ENCODE data around the gene CPTP. TPM values are rescaled to one million over a fixed set of nuclear protein-coding genes. Genes with fewer than 3 reads are reported as not detected.

Gene CPTP
- total RNA-seq, 1 donor from 2014 or later: 16.3 TPM

- DNase-seq (ENCODE audit: low read depth in 2 of 2): no peak
Observed at GRCh38 chr1:1334835-1335234, 10.2 kb downstream of the CPTP start.

DNA sequence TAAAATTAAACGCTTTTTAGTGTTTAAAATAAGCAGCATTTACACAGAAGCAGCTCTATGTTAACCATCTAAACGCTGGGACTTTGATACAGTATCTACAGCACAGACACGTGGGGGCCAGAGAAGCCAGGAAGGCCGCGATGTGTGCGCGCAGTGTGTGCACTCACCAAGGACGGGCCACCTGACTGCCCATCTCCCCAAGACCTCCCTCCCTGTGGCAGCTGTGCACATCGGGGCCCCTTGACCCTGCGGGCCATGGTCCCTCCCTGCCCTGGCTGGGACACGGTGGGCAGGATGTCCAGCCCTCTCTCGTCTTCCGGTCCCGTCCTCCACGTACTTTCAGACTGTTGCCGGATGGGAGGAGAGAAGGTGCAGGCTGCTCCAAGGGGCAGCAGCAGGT lies 10.7 kb downstream of the CPTP start:
- DNase-seq (ENCODE audit: low read depth in 2 of 2): no peak

GRCh38 chr1:1335792-1336248 lies 11.2 kb downstream of the CPTP start:
- no peak for DNase-seq (ENCODE audit: low read depth in 2 of 2)

DNA sequence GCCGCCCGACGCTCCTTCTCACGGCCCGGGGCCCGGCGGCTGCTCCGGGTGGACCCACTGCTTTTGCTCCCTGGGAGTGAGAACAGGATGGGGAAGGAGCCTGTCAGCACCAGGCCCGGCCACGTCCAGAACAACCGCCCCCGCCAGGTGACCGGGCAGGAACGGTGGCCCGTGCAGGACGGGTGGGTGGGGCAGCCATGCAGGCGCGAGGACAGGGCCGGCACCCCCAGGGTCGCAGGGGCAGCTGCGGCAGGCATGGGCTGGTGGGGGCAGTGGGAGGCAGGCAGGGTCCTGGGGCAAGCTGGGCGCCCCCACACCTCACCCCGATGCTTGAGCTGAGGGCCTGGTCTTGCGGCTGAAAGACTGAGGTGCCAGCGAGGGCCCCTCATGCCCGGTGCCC lies 11.8 kb downstream of the CPTP start:
- DNase-seq (ENCODE audit: low read depth in 2 of 2): no peak

DNA sequence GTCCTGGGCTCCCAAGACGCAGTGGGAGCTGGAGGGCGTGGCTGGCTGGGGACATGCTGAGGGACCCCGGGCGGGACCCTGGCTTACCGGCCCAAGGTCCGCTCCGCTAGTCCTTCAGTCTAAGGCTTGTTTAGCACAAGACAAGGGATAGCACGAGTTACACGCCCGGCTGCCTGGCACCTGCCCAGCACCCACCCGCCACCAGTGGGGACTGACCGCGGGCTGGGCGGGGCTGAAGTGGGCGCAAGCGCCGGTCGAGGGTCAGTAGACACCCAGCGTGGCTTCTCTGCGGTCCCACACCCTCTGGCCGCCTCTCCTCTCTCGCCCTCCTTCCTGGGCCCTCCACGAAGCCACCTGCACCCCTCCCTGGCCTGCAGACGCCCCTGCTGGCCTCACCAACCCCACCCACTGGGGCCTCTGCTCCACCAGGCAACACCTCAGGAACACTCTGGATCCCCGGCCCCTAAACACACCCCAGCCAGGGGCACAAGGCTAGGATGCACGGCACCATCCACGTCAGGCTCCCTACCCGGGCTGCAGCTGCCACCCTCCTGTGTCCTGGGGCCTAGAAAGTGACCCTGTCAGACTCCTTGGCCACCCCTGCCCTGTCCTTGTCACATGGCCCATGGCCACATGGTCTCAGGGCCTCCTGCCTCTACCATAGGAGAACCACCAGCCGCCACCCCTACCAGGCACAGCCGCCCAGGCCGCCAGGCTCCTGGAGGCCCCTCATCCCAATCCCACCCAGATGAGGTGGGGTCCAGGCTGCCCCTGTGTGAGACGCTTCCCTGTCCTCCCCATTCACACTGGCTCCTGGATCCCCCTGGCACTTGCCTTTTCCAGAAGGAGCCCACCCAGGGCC lies 12.6 kb downstream of the CPTP start:
- DNase-seq (ENCODE audit: low read depth in 2 of 2): no peak

GRCh38 chr1:1337793-1338147 lies 13.2 kb downstream of the CPTP start:
- DNase-seq (ENCODE audit: low read depth in 2 of 2): no peak

GRCh38 chr1:1338278-1338677 lies 13.7 kb downstream of the CPTP start:
- DNase-seq (ENCODE audit: low read depth in 2 of 2): no peak

- no peak for DNase-seq (ENCODE audit: low read depth in 2 of 2)
Observed at GRCh38 chr1:1340185-1340584, 15.6 kb downstream of the CPTP start.

DNA sequence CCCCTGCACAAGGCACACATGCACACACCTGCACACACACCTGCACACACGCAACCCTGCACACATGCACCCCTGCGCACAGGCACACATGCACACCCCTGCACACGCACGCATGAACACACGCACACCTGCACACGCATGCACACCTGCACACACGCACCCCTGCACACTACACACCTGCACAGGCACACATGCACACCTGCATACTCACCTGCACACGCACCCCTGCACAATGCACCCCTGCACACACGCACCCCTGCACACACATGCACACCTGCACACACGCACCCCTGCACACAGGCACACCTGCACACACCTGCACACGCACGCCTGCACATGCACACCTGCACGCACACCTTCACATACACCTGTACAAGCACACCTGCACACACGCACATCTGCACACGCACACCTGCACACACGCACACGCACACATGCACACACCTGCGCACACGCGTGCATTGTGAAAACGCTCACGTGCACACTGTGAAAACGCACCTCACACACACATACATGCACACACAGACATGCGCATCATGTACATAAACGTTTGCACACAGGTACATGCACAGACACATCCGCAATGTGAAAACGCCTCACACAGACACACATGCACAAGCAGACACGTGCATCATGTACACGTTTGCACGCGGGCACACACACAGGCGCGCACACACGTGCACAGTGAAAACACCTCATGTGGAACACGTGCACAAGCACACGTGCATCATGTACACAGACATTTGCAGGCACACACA lies 16.4 kb downstream of the CPTP start:
- no peak for DNase-seq (ENCODE audit: low read depth in 2 of 2)

DNA sequence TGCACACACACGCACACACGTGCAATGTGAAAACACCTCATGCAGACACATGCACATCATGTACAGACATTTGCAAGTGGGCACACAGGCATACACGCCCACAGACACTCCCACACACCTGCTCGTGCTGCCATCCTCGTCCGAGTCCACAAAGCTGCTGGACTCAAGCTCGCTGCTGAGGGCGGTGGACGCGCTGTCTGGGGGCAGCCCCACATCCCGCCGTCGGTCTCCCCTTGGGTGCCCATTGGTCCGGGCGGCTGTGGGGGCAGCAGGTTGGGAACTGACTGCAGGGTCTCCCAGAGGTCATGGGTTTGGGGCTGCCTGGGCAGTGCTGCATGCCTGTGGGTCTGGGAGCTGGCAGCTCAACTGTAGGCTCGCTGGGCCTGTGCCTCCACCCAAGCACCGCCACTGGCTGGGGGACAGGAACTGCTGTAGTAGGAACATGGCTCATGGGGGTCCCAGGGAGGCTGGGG lies 17.0 kb downstream of the CPTP start:
- no peak for DNase-seq (ENCODE audit: low read depth in 2 of 2)

DNA sequence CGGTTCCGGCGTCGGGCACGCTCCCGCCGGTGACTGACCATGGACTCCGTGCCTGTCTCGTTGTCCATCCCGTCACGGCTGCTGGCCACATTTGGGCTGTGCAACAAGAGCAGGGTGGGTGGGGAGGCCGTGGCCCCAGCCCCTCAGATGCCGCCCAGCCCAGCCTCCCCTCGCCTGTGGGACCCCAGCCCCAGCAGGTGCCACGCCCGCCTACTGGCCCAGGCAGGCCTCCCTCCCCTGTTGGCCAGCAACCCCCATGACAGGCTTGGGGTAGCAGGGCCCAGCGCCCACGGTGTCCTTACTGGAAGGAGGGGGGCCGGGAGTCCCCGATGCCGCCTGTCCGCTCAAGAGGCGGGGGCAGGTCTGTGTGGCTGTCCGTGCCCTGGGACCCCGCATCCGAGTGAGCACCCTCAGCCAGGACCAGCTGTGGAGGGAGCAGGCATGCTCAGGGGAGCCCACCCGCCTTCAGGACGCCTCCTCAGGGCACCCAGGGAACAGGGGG lies 17.5 kb downstream of the CPTP start:
- DNase-seq (ENCODE audit: low read depth in 2 of 2): no peak

DNA sequence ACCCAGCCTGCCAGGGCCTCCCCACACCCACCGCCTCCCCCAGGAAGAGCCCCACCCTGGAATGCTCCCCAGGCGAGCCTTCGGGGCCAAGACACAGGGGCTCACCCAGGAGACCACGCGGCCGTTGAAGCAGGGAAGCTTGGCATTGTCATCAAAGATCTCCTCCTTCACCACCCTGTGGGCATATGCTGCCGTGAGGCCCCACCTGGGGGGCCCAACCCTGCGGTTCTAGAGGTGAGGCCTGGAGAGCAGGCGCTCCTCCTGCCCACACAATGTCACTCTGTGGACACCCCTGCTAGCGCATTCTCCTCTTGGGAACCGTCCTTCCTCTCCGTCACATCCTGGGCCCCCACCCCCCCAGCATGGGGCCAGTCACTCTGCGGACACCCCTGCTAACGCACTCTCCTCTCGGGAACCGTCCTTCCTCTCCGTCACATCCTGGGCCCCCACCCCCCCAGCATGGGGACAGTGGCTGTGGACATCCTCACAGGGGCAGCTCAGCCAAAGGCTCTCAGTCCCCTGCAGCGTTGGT lies 18.0 kb downstream of the CPTP start:
- no peak for DNase-seq (ENCODE audit: low read depth in 2 of 2)

DNA sequence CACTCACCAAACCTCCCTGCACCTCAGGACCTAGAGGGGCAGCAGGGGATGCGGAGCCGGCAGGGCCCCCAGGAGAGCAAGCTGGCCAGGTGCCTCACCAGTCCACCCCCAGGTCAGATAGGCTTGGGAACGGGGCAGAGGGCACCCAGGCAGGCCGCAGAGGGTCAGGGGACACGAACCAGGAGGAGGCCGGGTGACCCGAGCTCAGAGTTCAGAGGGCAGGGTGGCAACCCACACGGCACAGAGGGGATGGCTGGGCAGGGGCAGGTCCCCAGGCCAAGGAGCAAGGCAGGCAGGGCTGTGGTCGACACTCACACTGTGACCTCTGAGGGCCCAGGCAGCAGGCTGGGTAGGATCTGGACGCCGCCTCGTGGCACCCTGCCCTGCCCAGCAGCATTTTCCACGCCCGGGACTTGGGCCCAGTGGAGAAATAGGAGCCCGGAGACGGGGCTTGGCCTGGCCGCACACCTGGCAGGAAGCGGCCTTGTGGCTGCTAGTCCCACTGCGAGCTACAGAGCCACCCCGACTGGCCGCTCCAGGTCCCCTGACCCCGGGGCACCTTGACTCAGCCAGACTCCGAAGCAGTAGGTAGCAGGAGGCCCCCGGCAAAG lies 19.3 kb downstream of the CPTP start:
- no peak for DNase-seq (ENCODE audit: low read depth in 2 of 2)

- DNase-seq (ENCODE audit: low read depth in 2 of 2): peak; percentile 52 to 54
Observed at GRCh38 chr1:1344655-1345361, 20.2 kb downstream of the CPTP start.

GRCh38 chr1:1345384-1345783 lies 20.8 kb downstream of the CPTP start:
- no peak for DNase-seq (ENCODE audit: low read depth in 2 of 2)

DNA sequence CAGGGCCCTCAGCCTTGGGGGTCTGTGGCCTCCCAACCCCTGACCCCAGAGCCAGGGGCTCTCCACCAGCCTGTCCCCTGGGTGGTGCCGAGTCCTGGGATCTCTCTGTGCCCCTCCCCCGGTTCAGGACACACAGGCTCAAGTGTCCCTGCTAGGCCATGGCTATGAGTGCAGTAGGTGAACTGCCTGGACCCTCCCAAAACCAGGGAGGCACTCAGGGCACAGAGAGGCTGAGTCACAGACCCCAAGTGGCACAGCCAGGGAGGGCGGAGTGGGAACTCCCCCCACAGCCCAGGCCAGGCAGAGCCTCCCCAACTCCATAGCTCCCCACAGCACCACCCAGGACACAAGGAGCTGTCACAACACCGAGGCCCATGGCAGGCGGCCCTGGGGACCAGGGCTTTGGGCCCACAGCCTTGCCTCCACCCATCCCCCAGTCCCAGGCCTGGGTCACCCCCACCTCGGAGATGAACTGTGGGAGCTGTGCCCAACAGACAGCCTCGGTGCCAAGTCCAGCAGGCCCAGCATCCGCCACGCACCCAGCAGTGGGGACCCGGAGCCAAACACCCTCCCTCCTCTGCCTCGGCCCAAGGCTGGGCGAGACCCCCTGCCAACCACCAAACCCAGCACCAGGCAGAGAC lies 21.4 kb downstream of the CPTP start:
- DNase-seq (ENCODE audit: low read depth in 2 of 2): no peak

DNA sequence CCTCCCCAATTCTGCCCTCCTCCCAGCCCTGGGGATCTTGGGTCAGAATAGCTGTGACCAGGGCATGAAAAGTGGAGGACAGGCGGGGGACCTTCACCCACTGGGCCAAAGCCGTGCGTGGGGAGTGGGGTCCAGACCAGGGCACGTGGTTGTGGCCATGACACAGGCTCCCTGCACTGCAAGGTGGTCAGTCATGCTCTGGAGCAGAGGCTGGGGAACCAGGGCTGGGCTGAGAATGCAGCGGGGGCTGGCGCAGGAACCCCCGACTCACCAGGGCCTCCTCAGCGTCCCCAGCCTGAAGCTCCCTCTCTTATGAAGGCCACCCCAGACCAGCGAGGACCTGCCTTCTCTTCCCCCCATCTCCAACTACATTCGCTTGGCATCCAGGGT lies 21.9 kb downstream of the CPTP start:
- no peak for DNase-seq (ENCODE audit: low read depth in 2 of 2)

GRCh38 chr1:1347026-1347595 lies 22.5 kb downstream of the CPTP start:
- DNase-seq (ENCODE audit: low read depth in 2 of 2): no peak

DNA sequence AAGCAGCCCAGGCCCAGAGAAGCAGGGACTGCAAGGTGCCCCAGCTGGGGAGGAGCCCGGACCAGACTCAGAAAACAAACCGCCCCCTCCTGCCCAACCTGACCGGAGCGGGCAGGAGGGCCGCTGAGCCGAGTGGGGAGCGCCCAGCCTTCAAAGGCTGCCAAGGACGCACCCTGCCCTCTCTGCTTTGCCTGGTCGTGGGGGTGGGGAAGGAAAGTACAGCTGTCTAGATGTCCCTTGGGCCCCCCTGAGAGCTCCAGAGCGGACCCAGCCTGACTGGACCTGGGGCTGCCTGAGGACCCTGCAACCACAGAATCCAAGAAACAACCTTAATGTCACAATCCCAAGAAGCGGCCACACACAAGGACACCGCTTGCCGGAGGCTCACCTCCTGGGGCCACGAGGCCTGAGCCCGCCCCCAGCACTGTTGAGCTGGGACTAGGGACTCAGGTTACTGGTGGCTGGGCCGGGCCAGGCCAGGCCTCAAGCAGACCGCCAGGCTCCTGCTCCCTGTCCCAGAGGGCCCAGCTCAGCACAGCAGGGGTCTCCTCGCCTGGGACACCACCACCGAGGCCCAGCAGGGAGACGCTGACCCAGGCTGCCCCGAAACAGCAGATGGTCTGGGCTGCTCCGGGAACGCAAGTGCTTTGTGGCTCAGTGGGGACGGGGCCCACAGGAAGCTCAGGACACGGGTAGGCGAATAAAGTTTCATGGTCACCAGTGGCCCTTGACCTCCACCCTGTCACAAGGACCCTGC lies 23.2 kb downstream of the CPTP start:
- DNase-seq (ENCODE audit: low read depth in 2 of 2): peak in 1 of 2 donors; percentile 28

Data from lung microvascular endothelial cell (primary cell).